Vagina (tissue), 2 donors: Measurements from ENCODE around the gene ZNF423.

Experiments
- POLR2A ChIP-seq, 2 donors: fragments of 450-650 bp; IDR thresholded peaks; one replicate each; pipeline ENCODE4 v1.6.1; 2017; ENCODE audit warnings: antibody characterized with exemption in 2 of 2, mild to moderate bottlenecking in 2 of 2, moderate library complexity in 2 of 2
- TF ChIP-seq, protein P1 (sequence below), 3 experiments: fragments of 450-650 bp in 2 of 3; fragments of 200-600 bp in 1 of 3; sonication (generic) in 1 of 3; IDR thresholded peaks; one replicate each; pipeline ENCODE4 v1.5.1; 2017 to 2019; ENCODE audit warnings: antibody characterized with exemption in 3 of 3, mild to moderate bottlenecking in 2 of 3, moderate library complexity in 2 of 3

DNA sequence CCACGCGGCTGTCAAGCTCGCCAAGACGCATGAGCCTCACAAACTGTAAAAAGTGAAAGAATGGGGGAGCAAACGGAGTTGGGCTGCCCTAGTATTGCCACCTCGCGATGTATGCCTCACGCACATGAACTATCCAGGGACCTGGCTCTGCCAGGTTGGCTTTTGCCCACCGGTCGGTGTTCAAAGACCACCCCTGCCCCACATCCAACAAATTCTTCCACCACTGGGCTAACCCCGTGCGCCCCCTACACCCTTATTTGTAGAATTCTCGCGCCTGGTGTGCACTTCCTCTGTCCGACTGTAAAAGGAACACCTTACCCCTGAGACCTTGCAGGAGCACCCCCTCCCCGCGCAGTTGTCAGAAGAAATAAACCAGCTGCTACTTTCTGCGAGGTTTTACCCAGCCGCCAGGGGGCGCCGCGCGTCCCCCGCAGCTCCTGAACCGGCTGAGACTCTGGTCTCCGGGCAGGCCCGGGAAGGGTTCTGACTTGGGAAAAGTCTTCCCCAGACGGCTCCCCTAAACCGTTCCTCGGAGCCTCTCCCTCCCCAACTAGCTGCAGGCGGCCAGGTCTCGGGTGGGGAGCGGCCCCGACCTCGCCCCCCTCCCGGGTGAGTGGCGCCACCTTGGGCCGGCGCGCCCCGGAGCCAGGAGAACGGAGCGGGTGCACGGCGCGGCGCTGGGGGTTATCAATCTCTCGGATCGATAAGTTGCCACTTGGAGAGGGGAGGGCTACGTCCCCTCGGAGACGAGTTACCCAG is 1.7 kb upstream of the ZNF423 start:
- TF ChIP-seq, protein P1, sequence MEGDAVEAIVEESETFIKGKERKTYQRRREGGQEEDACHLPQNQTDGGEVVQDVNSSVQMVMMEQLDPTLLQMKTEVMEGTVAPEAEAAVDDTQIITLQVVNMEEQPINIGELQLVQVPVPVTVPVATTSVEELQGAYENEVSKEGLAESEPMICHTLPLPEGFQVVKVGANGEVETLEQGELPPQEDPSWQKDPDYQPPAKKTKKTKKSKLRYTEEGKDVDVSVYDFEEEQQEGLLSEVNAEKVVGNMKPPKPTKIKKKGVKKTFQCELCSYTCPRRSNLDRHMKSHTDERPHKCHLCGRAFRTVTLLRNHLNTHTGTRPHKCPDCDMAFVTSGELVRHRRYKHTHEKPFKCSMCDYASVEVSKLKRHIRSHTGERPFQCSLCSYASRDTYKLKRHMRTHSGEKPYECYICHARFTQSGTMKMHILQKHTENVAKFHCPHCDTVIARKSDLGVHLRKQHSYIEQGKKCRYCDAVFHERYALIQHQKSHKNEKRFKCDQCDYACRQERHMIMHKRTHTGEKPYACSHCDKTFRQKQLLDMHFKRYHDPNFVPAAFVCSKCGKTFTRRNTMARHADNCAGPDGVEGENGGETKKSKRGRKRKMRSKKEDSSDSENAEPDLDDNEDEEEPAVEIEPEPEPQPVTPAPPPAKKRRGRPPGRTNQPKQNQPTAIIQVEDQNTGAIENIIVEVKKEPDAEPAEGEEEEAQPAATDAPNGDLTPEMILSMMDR (IDR thresholded peaks at IDR 0.05) = peak; percentile 53 to 85 (median 81)
- TF ChIP-seq POLR2A (IDR thresholded peaks at IDR 0.05) = no peak
